Activated CD4-positive, alpha-beta T cell treated with anti-CD3 and anti-CD28 coated beads for 36 hours (primary cell): Measurements from ENCODE around the gene FHAD1. TPM values are rescaled to one million over a fixed set of nuclear protein-coding genes. Genes with fewer than 3 reads are reported as not detected.
A peak's percentile ranks its signal among the peaks of the same experiment; 100 is the strongest.

Experiments
- ATAC-seq: fragments of 200-7000 bp; cut with Tn5 transposase; one replicate; pipeline ENCODE4 v1.10.0; 2021; ENCODE audit warnings: mild to moderate bottlenecking, moderate library complexity
- CTCF ChIA-PET: fragments of 350-600 bp; sonication (Branson Sonifier 250); formaldehyde crosslinking; loops from one replicate; lab custom pipeline; 2021; ENCODE audit warnings: antibody characterized with exemption; lab: Charles Lee
- POLR2A ChIA-PET: fragments of 350-600 bp; sonication (Branson Sonifier 250); formaldehyde crosslinking; loops from one replicate; lab custom pipeline; 2021; ENCODE audit warnings: antibody characterized with exemption, inconsistent platforms; lab: Charles Lee
- DNase-seq: peaks from one replicate; pipeline ENCODE4 v3.0.0-alpha.2; 2020
- H3K27ac Mint-ChIP-seq: one replicate; pipeline ENCODE4 v1.8.0; 2021; ENCODE audit warnings: mixed read lengths
- H3K27me3 Mint-ChIP-seq: one replicate; pipeline ENCODE4 v1.8.0; 2021; ENCODE audit warnings: mixed read lengths
- H3K36me3 Mint-ChIP-seq: one replicate; pipeline ENCODE4 v1.8.0; 2021; ENCODE audit warnings: low read depth, mixed read lengths
- H3K4me1 Mint-ChIP-seq: one replicate; pipeline ENCODE4 v1.8.0; 2021; ENCODE audit warnings: mixed read lengths
- H3K4me3 Mint-ChIP-seq: one replicate; pipeline ENCODE4 v1.8.0; 2021; ENCODE audit warnings: mild to moderate bottlenecking, moderate library complexity, mixed read lengths
- H3K9me3 Mint-ChIP-seq: one replicate; pipeline ENCODE4 v1.8.0; 2021; ENCODE audit warnings: low read depth, mixed read lengths
- intact Hi-C, 2 experiments: fragments of 100-400 bp; cut with DNase I in 1 of 2; cut with micrococcal nuclease in 1 of 2; formaldehyde crosslinking; loops; one replicate each; pipeline versions ENCODE4 v1.14.2 to v1.15.1; 2022 to 2024; cut with DNase I, micrococcal nuclease
- total RNA-seq, 2 experiments: library from RNA; stranded (reverse); gene quantifications; one replicate each; pipeline ENCODE4 v1.2.3, GENCODE V29; 2021

The FHAD1 gene
- under 1 TPM; 0.21 to 0.53 TPM for total RNA-seq

- Mint-ChIP-seq H3K27me3 (peaks cover 47% of the 10 kb centered on the region), H3K4me3 (peak within 1 kb of the TSS; percentile 40), H3K27ac (peak within 1 kb of the TSS; percentile 10), H3K9me3 (peaks cover 5% of the 10 kb centered on the region), H3K36me3 (peaks cover 7% of the 10 kb centered on the region), H3K4me1 (peaks cover 72% of the 10 kb centered on the region)
- CTCF ChIA-PET: interaction anchor here (0.8 to 2.2 kb wide), 3 partner anchors 14 to 144 kb away, joined by 3 to 13 read pairs (median 7); no protein-coding TSS in a partner anchor
- DNase-seq: peak; percentile 63
- intact Hi-C loops: loop anchor here in 1 of 2 experiments (5.0 kb wide), 4 partner anchors 105 to 435 kb away; partner anchors contain the start of genes DDI2, EFHD2 and PLEKHM2
- no peak for ATAC-seq
- POLR2A ChIA-PET: interaction anchor here (0.7 to 2.2 kb wide), 2 partner anchors 8 to 15 kb away, joined by 3 to 26 read pairs; no protein-coding TSS in a partner anchor
Measured at GRCh38 chr1:15246960-15247614, at the start of gene FHAD1. FHAD1 (plus strand) TSS chr1:15247223; CDS start chr1:15251785, 4,562 bp downstream.

- ChIA-PET CTCF (no interaction called here), POLR2A (no interaction called here)
- no peaks in the 10 kb centered on the region for H3K36me3 Mint-ChIP-seq
- no peaks in the 10 kb centered on the region for H3K9me3 Mint-ChIP-seq
- intact Hi-C loops: no loop called here
- ATAC-seq: no peak
- no peak for DNase-seq
- H3K27ac Mint-ChIP-seq: no peak overlapping the region
- H3K4me3 Mint-ChIP-seq: no peak overlapping the region
- H3K27me3 Mint-ChIP-seq: no peaks in the 10 kb centered on the region
- no peaks in the 10 kb centered on the region for H3K4me1 Mint-ChIP-seq
Measured at GRCh38 chr1:15197591-15198447, 49.2 kb upstream of the FHAD1 start.

- no peaks in the 10 kb centered on the region for H3K36me3 Mint-ChIP-seq
- H3K27ac Mint-ChIP-seq: no peak overlapping the region
- H3K4me1 Mint-ChIP-seq: no peaks in the 10 kb centered on the region
- no peak overlapping the region for H3K4me3 Mint-ChIP-seq
- POLR2A ChIA-PET: no interaction called here
- intact Hi-C loops: no loop called here
- ATAC-seq (no peak), DNase-seq (no peak)
- H3K27me3 Mint-ChIP-seq: peaks cover 2% of the 10 kb centered on the region
- no peaks in the 10 kb centered on the region for H3K9me3 Mint-ChIP-seq
- CTCF ChIA-PET: interaction anchor here (1.2 kb wide), 1 partner anchor 70 kb away, joined by 5 read pairs; no protein-coding TSS in a partner anchor
Measured at GRCh38 chr1:15198684-15199083, 48.3 kb upstream of the FHAD1 start.

GRCh38 chr1:15201221-15201620, 45.8 kb upstream of the FHAD1 start:
- CTCF ChIA-PET: no interaction called here
- intact Hi-C loops: no loop called here
- H3K27me3 Mint-ChIP-seq: peaks cover 7% of the 10 kb centered on the region

GRCh38 chr1:15201849-15202551, 45.0 kb upstream of the FHAD1 start:
- H3K27ac Mint-ChIP-seq: no peak overlapping the region
- intact Hi-C loops: no loop called here
- no peaks in the 10 kb centered on the region for H3K36me3 Mint-ChIP-seq
- ChIA-PET POLR2A (interaction anchor here (0.6 kb wide), 1 partner anchor 108 kb away, joined by 3 read pairs; no protein-coding TSS in a partner anchor), CTCF (interaction anchor here (0.7 kb wide), 1 partner anchor 134 kb away, joined by 3 read pairs; no protein-coding TSS in a partner anchor)
- peaks cover 10% of the 10 kb centered on the region for H3K27me3 Mint-ChIP-seq
- no peaks in the 10 kb centered on the region for H3K4me1 Mint-ChIP-seq
- DNase-seq: no peak
- no peak overlapping the region for H3K4me3 Mint-ChIP-seq
- no peaks in the 10 kb centered on the region for H3K9me3 Mint-ChIP-seq
- no peak for ATAC-seq

More at GRCh38 chr1:15201221-15201620, 45.8 kb upstream of the FHAD1 start:
- DNase-seq (no peak), ATAC-seq (no peak)
- no peaks in the 10 kb centered on the region for H3K36me3 Mint-ChIP-seq
- H3K9me3 Mint-ChIP-seq: no peaks in the 10 kb centered on the region
- no peak overlapping the region for H3K4me3 Mint-ChIP-seq
- POLR2A ChIA-PET: no interaction called here
- no peak overlapping the region for H3K27ac Mint-ChIP-seq
- no peaks in the 10 kb centered on the region for H3K4me1 Mint-ChIP-seq

GRCh38 chr1:15204931-15205330, 42.1 kb upstream of the FHAD1 start:
- DNase-seq (no peak), ATAC-seq (no peak)
- peaks cover 15% of the 10 kb centered on the region for H3K27me3 Mint-ChIP-seq
- no peaks in the 10 kb centered on the region for H3K36me3 Mint-ChIP-seq
- no peaks in the 10 kb centered on the region for H3K9me3 Mint-ChIP-seq
- no peak overlapping the region for H3K27ac Mint-ChIP-seq
- ChIA-PET CTCF (no interaction called here), POLR2A (no interaction called here)
- H3K4me1 Mint-ChIP-seq: no peaks in the 10 kb centered on the region
- H3K4me3 Mint-ChIP-seq: no peak overlapping the region
- intact Hi-C loops: no loop called here

GRCh38 chr1:15205586-15206346, 41.3 kb upstream of the FHAD1 start:
- POLR2A ChIA-PET: no interaction called here
- H3K36me3 Mint-ChIP-seq: no peaks in the 10 kb centered on the region

GRCh38 chr1:15206418-15207030, 40.5 kb upstream of the FHAD1 start:
- H3K36me3 Mint-ChIP-seq: no peaks in the 10 kb centered on the region
- no peaks in the 10 kb centered on the region for H3K9me3 Mint-ChIP-seq
- H3K27ac Mint-ChIP-seq: no peak overlapping the region
- H3K4me1 Mint-ChIP-seq: no peaks in the 10 kb centered on the region
- ChIA-PET CTCF (interaction anchor here (0.7 kb wide), 1 partner anchor 78 kb away, joined by 4 read pairs; no protein-coding TSS in a partner anchor), POLR2A (no interaction called here)
- DNase-seq (no peak), ATAC-seq (no peak)
- intact Hi-C loops: no loop called here
- H3K27me3 Mint-ChIP-seq: peaks cover 19% of the 10 kb centered on the region
- no peak overlapping the region for H3K4me3 Mint-ChIP-seq

More at GRCh38 chr1:15205586-15206346, 41.3 kb upstream of the FHAD1 start:
- H3K27ac Mint-ChIP-seq: no peak overlapping the region
- no peak for DNase-seq
- peaks cover 19% of the 10 kb centered on the region for H3K27me3 Mint-ChIP-seq
- ATAC-seq: no peak
- CTCF ChIA-PET: interaction anchor here (0.7 kb wide), 1 partner anchor 77 kb away, joined by 4 read pairs; no protein-coding TSS in a partner anchor
- H3K9me3 Mint-ChIP-seq: no peaks in the 10 kb centered on the region
- no peak overlapping the region for H3K4me3 Mint-ChIP-seq
- intact Hi-C loops: no loop called here
- no peaks in the 10 kb centered on the region for H3K4me1 Mint-ChIP-seq

- ChIA-PET CTCF (no interaction called here), POLR2A (no interaction called here)
- Mint-ChIP-seq H3K27ac (no peak overlapping the region), H3K27me3 (peaks cover 21% of the 10 kb centered on the region), H3K36me3 (no peaks in the 10 kb centered on the region), H3K4me1 (no peaks in the 10 kb centered on the region), H3K4me3 (no peak overlapping the region), H3K9me3 (no peaks in the 10 kb centered on the region)
- ATAC-seq (no peak), DNase-seq (no peak)
- intact Hi-C loops: no loop called here
Measured at GRCh38 chr1:15207031-15207828, 39.8 kb upstream of the FHAD1 start.
